NCI-H2196 treated with DMSO at 0.1 percent for 48 hours (cell line): ENCODE data around the gene ZNF506.
"Not testable (repeated sequence)": the region's sequence is repeated elsewhere in the genome, so short reads cannot be mapped to it uniquely, and the experiment has no call there.

Experiments used
- DNase-seq: peaks from one replicate; lab custom pipeline; 2025; ENCODE audit not compliant: unreplicated experiment; lab: John Stamatoyannopoulos, UW

Gene ZNF506

GRCh38 chr19:19781791-19782190, 39.8 kb downstream of the ZNF506 start:
- not testable (repeated sequence) for DNase-seq

DNA sequence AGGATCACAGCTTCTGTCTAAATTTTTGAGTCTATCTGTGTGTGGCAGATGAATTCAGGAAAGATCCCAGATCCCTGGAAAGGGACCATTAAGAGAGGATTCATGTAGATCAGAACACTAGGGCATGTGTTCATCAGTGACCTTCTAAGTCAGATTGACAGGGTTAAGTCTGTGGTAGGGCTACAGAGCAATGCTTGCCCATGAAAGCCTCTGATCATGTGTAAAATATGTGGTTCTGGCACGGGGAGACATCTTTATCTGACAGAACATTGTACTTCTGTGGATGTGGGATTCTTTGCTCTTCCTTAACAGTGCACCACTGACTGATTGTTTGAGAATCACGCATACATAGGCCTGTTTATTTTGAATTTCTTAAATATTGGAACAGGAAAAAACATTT, 42.9 kb downstream of the ZNF506 start:
- no peak for DNase-seq

DNA sequence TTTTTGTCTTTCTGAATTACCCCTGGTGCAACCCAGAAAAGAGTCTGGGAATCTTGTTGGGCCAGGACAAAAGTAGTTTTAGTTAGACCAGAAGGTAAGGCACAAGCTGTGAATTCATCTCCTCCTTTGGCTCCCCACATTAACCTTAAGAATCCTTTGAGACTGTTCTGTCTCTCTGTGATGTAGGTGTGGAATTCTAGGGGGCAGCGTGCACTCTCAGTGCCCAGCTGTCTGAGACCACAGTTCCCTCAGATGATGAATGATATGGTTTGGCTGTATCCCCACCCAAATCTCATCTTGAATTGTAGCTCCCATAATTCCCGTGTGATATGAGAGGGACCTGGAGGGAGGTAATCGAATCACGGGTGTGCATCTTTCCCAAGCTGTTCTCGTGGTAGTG, 43.9 kb downstream of the ZNF506 start:
- DNase-seq, result no peak

DNA sequence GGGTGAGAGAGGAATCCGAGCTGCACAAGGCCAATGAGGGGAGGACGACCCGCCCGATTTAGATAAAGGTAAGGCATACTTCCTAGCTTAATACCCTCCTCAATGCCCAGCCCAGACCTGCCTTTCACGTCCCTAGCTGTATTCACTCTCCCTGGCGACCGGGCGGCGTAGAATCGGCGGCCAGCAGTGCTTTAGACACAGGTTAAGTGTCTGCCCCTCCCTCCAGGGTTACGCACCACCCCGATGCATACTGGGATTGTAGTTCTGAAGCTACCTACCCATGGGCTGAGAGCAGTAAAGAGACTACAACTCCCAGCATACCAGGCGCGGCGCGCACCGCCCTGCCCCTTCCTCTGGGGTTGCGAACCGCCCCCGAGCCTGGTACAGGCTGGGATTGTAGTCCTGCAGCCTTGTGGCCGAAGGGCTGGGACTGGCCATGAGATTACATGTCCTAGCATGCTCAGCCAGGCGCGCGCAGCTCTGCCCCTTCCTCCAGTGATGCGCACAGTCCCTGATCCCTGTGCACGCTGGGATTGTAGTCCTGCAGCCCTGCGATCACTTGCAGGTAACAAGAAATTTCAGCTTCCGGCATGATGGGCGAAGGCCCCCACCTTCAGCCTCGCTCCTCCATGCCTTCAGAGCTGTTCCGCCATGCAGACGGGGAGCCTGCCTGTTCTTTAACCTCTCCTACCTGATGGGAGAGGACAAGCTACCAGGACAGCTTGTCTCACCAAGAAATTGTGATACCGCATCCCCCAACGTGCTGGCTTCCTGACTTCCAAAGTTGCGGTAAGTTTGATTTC, 45.1 kb downstream of the ZNF506 start:
- DNase-seq, result peak; percentile 97

DNA sequence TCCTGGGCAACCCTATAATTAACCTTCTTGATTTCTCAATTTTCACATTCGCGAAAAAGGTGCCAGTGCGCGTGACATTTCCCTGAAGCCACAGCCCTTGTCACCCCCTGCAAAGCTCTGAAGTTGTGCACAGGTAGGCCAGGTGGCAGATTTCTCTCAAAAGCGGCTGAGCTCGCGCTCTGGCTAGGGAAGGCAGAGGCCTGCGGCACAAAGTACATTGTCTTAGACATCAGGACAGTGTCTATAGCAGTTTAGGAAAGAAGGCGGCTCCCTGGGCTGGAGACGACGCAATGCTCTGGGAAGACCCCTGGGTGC, 45.7 kb downstream of the ZNF506 start:
- DNase-seq, result no peak

DNA sequence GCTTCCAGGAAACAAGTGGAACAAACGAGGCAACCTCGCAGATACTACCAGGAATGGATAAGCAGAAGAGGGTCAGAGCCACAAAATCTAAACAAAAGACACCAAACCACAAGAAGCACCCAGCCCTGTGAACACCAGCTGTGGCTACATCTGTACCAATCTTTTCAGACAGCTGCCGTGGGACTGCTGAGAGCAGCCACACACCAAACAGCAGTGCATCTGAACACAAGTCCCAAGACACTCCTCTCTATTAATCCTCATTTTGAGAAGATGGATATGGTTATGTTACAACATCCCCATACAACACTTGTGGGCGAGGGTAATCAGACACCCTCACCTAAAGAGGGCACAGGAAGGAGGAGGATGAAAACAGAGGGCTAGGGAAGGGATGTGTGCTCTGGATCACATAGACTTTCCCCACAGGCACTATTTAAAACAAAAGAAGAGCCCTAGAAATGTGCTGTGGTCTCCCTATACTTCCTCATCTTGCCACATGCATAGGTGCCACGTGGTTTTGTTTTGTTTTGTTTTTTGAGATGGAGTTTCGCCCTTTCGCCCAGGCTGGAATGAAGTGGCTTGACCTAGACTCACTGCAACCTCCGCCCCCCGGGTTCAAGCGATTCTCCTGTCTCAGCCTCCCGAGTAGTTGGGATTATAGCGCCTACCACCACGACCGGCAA, 47.1 kb downstream of the ZNF506 start:
- DNase-seq, result no peak

DNA sequence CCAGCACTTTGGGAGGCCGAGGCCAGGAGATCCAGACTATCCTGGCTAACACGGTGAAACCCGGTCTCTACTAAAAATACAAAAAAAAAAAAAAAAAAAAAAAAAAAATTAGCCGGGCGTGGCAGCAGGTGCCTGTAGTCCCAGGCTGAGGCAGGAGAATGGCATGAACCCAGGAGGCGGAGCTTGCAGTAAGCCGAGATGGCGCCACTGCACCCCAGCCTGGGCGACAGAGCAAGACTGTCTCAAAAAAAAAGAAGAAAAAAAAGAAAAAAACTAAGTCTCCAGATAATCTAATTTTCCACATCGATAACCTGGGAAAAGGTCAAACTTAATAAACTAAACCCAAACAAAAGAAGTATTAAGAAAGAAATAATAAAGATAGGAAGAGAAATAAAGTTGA, 49.6 kb downstream of the ZNF506 start:
- not testable (repeated sequence) for DNase-seq

DNA sequence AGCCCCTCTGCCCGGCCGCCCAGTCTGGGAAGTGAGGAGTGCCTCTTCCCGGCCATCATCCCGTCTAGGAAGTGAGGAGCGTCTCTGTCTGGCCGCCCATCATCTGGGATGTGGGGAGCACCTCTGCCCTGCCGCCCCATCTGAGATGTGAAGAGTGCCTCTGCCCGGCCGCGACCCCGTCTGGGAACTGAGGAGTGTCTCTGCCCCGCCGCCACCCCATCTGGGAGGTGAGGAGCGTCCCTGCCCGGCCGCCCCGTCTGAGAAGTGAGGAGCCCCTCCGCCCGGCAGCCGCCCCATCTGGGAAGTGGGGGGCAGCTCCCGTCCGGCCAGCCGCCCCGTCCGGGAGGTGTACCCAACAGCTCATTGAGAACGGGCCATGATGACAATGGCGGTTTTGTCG, 51.6 kb downstream of the ZNF506 start:
- not testable (repeated sequence) for DNase-seq

- no peak for DNase-seq
Measured at GRCh38 chr19:19758164-19758563, 63.4 kb downstream of the ZNF506 start.

DNA sequence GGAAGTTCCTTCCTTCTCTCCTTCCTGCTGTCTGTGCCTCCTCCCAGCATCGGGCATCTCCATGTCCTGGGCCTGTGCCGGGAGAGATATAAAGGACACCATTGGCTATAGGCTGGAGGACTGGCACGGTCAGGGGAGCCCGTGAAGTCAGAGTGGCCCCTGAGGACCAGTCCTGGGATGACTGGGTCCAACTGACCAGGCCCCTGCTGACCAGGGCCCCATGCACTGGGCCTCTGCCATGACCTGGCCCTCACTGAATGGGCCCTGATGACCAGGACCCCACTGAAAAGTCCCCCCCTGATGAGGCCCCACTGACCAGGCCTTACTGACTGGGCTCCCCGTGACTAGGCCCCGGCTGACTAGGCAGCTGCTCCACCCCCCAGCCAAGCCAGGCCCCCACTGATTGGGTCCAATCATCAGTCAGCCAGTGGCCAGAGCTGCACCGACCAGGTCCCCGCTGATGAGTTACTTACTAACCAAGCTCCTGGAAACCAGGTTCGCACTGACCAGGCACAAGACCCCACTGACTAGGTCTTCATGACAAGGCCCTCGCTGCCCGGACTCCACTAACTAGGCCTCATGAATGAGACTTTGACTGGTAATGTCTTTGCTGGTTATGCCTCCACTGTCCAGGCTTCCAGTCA, 68.7 kb downstream of the ZNF506 start:
- DNase-seq, result no peak

- DNase-seq, result no peak
Measured at GRCh38 chr19:19751846-19752245, 69.7 kb downstream of the ZNF506 start.

- no peak for DNase-seq
Measured at GRCh38 chr19:19750842-19751790, 70.4 kb downstream of the ZNF506 start.

DNA sequence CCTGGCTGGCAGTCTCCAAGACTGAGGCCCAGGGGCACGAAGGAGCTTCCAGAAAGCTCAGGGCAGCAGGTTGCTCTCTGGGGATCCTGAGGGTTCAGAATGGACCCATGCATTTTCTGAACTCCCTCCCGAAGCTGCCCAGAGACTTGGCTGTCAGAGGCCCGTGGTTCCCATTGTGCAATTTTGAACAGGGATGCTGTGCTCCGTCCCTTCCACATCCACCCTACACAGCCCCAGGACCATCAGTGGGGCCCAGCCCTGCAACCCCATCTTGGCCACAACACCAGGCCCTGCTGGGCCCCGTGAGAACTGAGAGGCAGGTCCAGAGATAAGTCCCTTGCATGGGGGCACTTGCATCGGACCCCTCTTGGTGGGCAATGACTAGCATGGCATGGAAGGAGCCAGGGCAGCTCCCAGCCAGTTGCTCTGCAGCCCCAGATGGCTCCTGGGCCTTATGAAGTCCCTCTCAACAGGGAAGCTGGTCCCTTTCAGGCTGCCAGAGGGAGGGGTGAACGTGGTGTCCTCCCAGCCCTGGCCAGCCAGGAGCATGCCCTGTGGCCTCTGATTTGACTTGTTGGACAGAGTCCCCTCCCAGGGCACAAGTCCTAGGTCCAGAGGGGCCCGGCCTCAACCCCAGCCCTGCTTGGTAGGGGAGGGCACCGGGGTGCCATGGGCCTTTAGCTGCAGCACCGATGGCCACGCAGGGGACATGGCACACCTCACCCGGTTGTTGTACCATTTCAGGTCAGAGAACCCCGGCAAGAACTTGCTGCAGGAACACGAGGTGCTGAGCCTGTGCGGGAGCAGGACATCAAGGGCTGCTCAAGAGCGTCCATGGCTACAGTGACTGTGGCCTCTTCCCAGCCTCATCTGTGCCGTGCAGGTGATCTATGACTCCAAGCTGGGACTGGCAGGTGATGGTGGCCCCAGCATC, 71.4 kb downstream of the ZNF506 start:
- no peak for DNase-seq

DNA sequence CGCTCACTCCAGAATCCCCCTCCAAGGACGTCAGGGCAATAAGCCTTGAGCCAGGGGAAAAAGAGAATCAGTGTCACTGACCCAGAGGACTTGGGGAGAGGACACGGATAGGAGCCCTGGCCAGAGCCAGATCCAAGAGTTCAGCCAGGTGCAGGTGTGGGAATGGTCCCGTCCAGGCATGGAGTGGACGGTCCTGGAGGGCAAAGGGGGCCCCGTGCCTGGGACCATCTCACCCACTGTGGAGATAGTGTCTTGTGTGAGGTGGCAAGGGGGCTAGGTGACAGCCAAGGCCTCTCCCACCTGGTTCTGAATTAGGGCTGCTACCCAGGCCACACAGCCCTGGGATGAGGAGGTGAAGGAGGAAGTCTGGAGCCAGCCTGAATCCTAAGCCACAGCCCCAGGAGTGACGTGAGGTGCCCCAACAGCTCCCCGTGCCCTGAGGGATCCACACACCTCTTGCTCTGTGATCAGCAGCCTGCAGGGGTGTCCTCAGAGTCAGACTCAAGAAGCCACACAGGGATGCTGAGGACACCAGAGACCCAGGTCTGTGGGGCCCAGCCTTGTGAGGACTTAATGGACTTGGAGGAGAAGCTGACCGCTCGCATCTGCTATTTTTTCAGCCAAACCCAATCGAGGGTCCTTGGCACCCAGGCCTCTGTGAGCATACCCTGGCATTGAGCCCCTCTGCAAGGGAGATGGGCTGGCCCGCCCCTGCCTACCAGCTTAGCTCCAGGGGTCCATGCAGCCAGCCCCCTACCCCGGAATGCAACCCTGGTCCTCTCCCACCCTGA, 72.2 kb downstream of the ZNF506 start:
- no peak for DNase-seq

DNA sequence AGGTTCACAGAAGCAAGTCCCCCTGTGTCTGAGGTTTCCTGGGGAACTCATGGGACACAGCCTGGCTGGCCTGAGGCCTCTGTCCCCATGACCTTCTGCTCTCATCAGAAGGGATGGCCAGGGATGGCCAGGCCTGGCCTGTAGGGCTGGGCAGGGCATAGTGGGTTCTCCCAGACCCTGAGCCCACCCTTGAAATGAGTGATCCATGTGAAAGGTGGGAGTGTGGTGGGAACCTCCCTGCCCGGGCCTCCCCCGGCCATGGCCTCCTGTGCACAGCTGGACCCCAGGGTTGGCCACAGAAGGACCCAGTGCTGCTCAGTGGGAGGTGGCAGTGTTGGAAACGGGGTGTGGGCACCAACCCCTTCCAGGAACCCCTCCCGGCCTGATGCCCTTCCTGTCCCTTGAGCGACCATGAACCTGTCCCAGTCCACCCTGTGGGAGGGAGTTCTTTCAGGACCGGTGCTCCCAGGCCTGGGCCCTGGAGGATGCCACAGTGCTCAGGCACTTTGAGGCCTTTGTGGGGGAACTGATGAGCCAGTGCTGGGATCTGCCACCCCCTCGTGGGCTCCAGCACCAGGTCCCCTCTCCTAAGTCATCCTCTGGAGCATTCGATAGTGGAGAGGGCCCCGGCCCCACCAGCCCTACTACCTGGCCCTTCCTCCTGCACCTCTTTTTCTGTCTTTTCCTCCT, 73.2 kb downstream of the ZNF506 start:
- no peak for DNase-seq

GRCh38 chr19:19747357-19748220, 74.0 kb downstream of the ZNF506 start:
- DNase-seq, result no peak

DNA sequence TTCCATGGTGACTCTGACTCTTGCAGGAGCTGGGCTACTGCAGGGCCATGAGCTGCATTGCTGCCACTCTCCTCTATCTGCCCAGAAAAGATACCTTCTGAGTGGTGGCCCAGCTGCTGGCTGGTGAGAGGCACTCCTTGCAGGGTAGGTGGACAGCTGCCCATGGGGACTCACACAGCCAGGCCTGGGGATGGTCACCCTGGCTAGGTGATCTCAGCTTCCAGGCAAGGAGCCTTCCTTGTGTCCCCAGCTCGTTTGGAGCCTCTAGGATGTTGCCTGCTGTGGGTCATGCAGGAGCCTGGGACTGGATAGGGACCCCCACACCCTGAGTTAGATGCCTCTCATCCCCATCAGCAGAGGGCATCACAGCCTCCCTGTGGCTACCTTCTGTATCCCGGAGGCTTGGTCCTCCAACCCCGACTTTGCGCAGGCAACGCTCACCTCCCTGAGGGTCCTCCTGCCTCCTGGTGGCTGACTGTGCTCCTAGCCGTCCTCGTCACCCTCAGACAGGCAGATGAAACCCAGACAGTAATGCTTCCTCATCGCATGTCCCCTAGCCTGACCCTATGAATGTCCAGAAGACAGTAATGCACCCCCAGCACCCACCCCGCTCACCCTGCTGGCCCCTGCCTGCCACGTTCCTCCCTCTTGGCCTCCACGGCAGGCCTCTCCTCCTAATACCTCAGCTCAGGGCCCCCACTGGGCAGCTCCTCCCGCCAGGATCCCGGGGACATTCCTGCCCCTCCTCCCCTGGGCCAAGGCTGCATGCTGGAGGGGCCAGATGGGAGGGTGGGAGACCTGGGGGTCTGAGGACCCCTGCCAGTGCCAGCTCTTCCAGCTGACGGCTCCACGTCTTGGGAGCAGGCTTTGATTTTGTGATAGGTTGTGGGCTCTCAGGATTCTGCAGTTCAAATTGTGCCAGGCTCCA, 75.0 kb downstream of the ZNF506 start:
- no peak for DNase-seq
